ENCODE measurements around the gene ZFP28.

Gene ZFP28

DNA sequence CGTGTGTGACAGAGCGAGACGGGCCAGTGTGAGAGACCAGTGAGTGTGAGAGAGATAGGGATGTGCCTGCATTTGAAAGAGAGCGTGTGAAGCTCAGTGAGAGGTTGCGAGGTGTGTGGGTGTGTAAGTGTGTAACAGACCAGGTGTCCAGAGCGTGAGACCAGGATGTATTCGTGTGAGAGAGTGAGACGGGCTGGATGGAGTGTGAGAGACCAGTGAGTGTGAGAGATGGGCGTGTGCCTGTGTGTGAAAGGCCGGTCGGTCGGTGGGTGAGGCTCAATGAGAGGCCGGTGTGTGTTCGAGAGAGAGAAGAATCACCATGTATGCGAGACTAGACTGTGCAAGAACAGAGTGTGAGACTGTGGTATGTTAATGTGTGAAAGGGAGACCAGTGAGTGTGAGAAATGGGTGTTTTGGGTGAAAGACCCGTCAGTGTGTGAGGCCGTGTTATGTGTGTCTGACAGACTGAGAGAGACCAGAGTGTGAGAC, 30.4 kb upstream of the ZFP28 start (continued):
- TF ChIP-seq, protein P1, sequence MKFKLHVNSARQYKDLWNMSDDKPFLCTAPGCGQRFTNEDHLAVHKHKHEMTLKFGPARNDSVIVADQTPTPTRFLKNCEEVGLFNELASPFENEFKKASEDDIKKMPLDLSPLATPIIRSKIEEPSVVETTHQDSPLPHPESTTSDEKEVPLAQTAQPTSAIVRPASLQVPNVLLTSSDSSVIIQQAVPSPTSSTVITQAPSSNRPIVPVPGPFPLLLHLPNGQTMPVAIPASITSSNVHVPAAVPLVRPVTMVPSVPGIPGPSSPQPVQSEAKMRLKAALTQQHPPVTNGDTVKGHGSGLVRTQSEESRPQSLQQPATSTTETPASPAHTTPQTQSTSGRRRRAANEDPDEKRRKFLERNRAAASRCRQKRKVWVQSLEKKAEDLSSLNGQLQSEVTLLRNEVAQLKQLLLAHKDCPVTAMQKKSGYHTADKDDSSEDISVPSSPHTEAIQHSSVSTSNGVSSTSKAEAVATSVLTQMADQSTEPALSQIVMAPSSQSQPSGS (tag by site-specific recombination; IDR thresholded peaks at IDR 0.05; ENCODE audit: low read depth): no peak
- TF ChIP-seq, protein P2, sequence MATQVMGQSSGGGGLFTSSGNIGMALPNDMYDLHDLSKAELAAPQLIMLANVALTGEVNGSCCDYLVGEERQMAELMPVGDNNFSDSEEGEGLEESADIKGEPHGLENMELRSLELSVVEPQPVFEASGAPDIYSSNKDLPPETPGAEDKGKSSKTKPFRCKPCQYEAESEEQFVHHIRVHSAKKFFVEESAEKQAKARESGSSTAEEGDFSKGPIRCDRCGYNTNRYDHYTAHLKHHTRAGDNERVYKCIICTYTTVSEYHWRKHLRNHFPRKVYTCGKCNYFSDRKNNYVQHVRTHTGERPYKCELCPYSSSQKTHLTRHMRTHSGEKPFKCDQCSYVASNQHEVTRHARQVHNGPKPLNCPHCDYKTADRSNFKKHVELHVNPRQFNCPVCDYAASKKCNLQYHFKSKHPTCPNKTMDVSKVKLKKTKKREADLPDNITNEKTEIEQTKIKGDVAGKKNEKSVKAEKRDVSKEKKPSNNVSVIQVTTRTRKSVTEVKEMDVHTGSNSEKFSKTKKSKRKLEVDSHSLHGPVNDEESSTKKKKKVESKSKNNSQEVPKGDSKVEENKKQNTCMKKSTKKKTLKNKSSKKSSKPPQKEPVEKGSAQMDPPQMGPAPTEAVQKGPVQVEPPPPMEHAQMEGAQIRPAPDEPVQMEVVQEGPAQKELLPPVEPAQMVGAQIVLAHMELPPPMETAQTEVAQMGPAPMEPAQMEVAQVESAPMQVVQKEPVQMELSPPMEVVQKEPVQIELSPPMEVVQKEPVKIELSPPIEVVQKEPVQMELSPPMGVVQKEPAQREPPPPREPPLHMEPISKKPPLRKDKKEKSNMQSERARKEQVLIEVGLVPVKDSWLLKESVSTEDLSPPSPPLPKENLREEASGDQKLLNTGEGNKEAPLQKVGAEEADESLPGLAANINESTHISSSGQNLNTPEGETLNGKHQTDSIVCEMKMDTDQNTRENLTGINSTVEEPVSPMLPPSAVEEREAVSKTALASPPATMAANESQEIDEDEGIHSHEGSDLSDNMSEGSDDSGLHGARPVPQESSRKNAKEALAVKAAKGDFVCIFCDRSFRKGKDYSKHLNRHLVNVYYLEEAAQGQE (tag by site-specific recombination; IDR thresholded peaks at IDR 0.05): no peak
- TF ChIP-seq ZNF558 (tag by site-specific recombination; IDR thresholded peaks at IDR 0.05) (no peak), ZNF132 (tag by site-specific recombination; IDR thresholded peaks at IDR 0.05; ENCODE audit: borderline replicate concordance) (no peak), ZNF654 (tag by site-specific recombination; IDR thresholded peaks at IDR 0.05; ENCODE audit: low read depth) (no peak), ZNF501 (tag by site-specific recombination; IDR thresholded peaks at IDR 0.05) (0 out of 2 replicates have a peak, but pooled peaks have one; percentile 13), ZNF169 (tag by site-specific recombination; IDR thresholded peaks at IDR 0.05) (peak; percentile 23; the same call in 1 of the 2 replicates), MEIS1 (CRISPR knock-in tag; IDR thresholded peaks at IDR 0.05; ENCODE audit: borderline replicate concordance) (no peak), ZFP3 (tag by site-specific recombination; IDR thresholded peaks at IDR 0.05; ENCODE audit: low read depth) (no peak), ZNF473 (tag by site-specific recombination; IDR thresholded peaks at IDR 0.05) (no peak), ZNF423 (tag by site-specific recombination; IDR thresholded peaks at IDR 0.05) (no peak), ZNF623 (tag by site-specific recombination; IDR thresholded peaks at IDR 0.05) (no peak), ZNF677 (tag by site-specific recombination; IDR thresholded peaks at IDR 0.05) (no peak), ZNF664 (tag by site-specific recombination; IDR thresholded peaks at IDR 0.05) (no peak), ZNF548 (tag by site-specific recombination; IDR thresholded peaks at IDR 0.05) (no peak), KLF8 (tag by site-specific recombination; IDR thresholded peaks at IDR 0.05) (no peak), GLI4 (tag by site-specific recombination; IDR thresholded peaks at IDR 0.05) (peak; percentile 15; the same call in 1 of the 2 replicates), ZNF341 (tag by site-specific recombination; IDR thresholded peaks at IDR 0.05; ENCODE audit: low read depth) (no peak), ZNF112 (tag by site-specific recombination; IDR thresholded peaks at IDR 0.05) (no peak), ZNF529 (tag by site-specific recombination; IDR thresholded peaks at IDR 0.05; ENCODE audit: insufficient replicate concordance) (no peak)
- TF ChIP-seq, protein P3, sequence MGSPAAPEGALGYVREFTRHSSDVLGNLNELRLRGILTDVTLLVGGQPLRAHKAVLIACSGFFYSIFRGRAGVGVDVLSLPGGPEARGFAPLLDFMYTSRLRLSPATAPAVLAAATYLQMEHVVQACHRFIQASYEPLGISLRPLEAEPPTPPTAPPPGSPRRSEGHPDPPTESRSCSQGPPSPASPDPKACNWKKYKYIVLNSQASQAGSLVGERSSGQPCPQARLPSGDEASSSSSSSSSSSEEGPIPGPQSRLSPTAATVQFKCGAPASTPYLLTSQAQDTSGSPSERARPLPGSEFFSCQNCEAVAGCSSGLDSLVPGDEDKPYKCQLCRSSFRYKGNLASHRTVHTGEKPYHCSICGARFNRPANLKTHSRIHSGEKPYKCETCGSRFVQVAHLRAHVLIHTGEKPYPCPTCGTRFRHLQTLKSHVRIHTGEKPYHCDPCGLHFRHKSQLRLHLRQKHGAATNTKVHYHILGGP (tag by site-specific recombination; IDR thresholded peaks at IDR 0.05): no peak
- TF ChIP-seq, protein P4, sequence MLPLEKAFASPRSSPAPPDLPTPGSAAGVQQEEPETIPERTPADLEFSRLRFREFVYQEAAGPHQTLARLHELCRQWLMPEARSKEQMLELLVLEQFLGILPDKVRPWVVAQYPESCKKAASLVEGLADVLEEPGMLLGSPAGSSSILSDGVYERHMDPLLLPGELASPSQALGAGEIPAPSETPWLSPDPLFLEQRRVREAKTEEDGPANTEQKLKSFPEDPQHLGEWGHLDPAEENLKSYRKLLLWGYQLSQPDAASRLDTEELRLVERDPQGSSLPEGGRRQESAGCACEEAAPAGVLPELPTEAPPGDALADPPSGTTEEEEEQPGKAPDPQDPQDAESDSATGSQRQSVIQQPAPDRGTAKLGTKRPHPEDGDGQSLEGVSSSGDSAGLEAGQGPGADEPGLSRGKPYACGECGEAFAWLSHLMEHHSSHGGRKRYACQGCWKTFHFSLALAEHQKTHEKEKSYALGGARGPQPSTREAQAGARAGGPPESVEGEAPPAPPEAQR (tag by site-specific recombination; IDR thresholded peaks at IDR 0.05): no peak
- TF ChIP-seq, protein P5, sequence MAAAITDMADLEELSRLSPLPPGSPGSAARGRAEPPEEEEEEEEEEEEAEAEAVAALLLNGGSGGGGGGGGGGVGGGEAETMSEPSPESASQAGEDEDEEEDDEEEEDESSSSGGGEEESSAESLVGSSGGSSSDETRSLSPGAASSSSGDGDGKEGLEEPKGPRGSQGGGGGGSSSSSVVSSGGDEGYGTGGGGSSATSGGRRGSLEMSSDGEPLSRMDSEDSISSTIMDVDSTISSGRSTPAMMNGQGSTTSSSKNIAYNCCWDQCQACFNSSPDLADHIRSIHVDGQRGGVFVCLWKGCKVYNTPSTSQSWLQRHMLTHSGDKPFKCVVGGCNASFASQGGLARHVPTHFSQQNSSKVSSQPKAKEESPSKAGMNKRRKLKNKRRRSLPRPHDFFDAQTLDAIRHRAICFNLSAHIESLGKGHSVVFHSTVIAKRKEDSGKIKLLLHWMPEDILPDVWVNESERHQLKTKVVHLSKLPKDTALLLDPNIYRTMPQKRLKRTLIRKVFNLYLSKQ (tag by site-specific recombination; IDR thresholded peaks at IDR 0.05; ENCODE audit: borderline replicate concordance): no peak
- TF ChIP-seq, protein P6, sequence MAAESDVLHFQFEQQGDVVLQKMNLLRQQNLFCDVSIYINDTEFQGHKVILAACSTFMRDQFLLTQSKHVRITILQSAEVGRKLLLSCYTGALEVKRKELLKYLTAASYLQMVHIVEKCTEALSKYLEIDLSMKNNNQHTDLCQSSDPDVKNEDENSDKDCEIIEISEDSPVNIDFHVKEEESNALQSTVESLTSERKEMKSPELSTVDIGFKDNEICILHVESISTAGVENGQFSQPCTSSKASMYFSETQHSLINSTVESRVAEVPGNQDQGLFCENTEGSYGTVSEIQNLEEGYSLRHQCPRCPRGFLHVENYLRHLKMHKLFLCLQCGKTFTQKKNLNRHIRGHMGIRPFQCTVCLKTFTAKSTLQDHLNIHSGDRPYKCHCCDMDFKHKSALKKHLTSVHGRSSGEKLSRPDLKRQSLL (tag by site-specific recombination; IDR thresholded peaks at IDR 0.05): no peak
- TF ChIP-seq, protein P7, sequence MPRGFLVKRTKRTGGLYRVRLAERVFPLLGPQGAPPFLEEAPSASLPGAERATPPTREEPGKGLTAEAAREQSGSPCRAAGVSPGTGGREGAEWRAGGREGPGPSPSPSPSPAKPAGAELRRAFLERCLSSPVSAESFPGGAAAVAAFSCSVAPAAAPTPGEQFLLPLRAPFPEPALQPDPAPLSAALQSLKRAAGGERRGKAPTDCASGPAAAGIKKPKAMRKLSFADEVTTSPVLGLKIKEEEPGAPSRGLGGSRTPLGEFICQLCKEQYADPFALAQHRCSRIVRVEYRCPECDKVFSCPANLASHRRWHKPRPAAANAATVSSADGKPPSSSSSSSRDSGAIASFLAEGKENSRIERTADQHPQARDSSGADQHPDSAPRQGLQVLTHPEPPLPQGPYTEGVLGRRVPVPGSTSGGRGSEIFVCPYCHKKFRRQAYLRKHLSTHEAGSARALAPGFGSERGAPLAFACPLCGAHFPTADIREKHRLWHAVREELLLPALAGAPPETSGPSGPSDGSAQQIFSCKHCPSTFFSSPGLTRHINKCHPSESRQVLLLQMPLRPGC (tag by site-specific recombination; IDR thresholded peaks at IDR 0.05): no peak
- TF ChIP-seq, protein P8, sequence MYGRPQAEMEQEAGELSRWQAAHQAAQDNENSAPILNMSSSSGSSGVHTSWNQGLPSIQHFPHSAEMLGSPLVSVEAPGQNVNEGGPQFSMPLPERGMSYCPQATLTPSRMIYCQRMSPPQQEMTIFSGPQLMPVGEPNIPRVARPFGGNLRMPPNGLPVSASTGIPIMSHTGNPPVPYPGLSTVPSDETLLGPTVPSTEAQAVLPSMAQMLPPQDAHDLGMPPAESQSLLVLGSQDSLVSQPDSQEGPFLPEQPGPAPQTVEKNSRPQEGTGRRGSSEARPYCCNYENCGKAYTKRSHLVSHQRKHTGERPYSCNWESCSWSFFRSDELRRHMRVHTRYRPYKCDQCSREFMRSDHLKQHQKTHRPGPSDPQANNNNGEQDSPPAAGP (tag by site-specific recombination; IDR thresholded peaks at IDR 0.05): no peak

Data from HEK293 (cell line).